A673 (cell line): ENCODE data around the gene FPR2.

Experiments used
- EZH2 ChIP-seq: fragments of 200-600 bp; sonication (generic); IDR thresholded peaks from 2 replicates; pipeline ENCODE4 v1.6.1; 2017; ENCODE audit warnings: borderline replicate concordance, low read depth, mild to moderate bottlenecking, mixed read lengths, antibody characterized with exemption, low read length; ENCODE audit not compliant: poor library complexity, severe bottlenecking
- TF ChIP-seq, protein P1 (sequence below): fragments of 300-800, 200-600 bp; sonication (generic); conservative IDR thresholded peaks from 2 replicates; pipeline ENCODE4 v1.5.1; 2017; ENCODE audit warnings: low read depth, mild to moderate bottlenecking, antibody characterized with exemption, low read length, moderate library complexity, mixed read lengths

DNA sequence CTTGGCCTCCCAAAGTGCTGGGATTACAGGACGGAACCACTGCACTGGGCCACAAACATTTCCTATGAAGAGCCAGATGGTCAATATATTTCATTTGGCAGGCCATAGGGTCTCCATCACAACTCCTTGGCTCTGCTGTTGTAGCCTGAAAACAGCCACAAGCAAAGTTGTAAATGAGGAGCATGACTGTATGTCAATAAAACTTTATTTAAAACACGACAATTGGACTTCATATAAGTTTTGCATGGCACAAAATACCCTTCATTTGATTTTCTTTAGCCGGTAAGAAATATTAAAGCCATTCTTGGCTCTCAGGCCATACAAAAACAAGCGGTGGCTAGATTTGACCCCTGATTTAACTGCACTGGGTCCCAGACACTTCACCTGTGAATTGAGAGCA is 6.2 kb upstream of the FPR2 start:
- TF ChIP-seq, protein P1, sequence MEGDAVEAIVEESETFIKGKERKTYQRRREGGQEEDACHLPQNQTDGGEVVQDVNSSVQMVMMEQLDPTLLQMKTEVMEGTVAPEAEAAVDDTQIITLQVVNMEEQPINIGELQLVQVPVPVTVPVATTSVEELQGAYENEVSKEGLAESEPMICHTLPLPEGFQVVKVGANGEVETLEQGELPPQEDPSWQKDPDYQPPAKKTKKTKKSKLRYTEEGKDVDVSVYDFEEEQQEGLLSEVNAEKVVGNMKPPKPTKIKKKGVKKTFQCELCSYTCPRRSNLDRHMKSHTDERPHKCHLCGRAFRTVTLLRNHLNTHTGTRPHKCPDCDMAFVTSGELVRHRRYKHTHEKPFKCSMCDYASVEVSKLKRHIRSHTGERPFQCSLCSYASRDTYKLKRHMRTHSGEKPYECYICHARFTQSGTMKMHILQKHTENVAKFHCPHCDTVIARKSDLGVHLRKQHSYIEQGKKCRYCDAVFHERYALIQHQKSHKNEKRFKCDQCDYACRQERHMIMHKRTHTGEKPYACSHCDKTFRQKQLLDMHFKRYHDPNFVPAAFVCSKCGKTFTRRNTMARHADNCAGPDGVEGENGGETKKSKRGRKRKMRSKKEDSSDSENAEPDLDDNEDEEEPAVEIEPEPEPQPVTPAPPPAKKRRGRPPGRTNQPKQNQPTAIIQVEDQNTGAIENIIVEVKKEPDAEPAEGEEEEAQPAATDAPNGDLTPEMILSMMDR = no peak
- TF ChIP-seq EZH2 = no peak
